ENCODE data around the gene CSF2. TPM values are rescaled to one million over a fixed set of nuclear protein-coding genes. Genes with fewer than 3 reads are reported as not detected.

The CSF2 gene
- total and polyA plus RNA-seq, 2 of the 13 experiments (the other 11 are each of a cell fraction or from before 2014, with no cell fraction given) = not detected

DNA sequence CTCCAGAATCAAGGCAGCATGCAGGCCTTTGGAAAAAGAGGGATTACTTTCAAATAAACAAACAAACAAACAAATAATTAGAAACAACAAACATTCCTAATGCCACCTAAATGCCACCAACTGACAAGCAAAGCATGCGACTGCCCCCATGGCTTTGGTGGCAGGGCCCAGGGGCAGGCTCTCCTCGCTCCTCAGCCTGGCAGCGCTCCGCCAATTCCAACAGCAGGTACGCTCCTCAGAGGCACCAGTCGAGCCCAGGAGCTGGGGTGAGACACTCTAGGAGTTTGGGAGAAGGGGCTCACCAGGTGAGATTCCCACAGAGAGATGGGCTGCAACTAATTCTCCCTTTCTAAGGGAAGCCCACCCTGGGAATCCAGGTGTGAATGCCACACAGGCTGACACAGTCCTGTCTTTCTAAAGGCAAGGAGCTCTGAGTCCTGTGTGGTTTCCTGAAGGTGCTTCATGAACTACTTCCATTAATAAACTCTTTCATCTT is 27.8 kb downstream of the CSF2 start:
- ATAC-seq (no peak), DNase-seq (ENCODE audit: low spot score) (no peak), FAIRE-seq (no peak)
- Histone ChIP-seq H3K9me3 (ENCODE audit: low read length) (no peaks in the 10 kb centered on the region), H3K4me2 (ENCODE audit: low read depth, low read length) (no peak overlapping the region), H3K79me2 (ENCODE audit: insufficient read depth, low read length) (no peaks in the 10 kb centered on the region), H3K4me1 (ENCODE audit: insufficient read depth, low read length) (peaks cover 8% of the 10 kb centered on the region; the same call in 1 of the 2 replicates), H3K27me3 (ENCODE audit: control insufficient read depth in 1 of 2, insufficient read depth in 2 of 2, low read length in 2 of 2) (no peaks in the 10 kb centered on the region; a peak in 1 of 5 replicates), H2AFZ (ENCODE audit: low read length) (no peak overlapping the region), H4K20me1 (ENCODE audit: insufficient read depth, low read length) (no peaks in the 10 kb centered on the region), H3K27ac (ENCODE audit: extremely low read length, insufficient read depth, low read length) (no peak overlapping the region), H3K4me3 (replicated peaks in 1 of 3; ENCODE audit: insufficient read depth in 1 of 3, low read depth in 2 of 3, low read length in 3 of 3) (no peak overlapping the region), H3K9ac (ENCODE audit: insufficient read depth, low read depth, low read length) (no peak overlapping the region), H3K36me3 (replicated peaks in 1 of 2; ENCODE audit: control insufficient read depth in 1 of 2, insufficient read depth in 2 of 2, low read length in 2 of 2) (no peaks in the 10 kb centered on the region)
- BruUV-seq (replicated peaks) = no TSS peak
- POLR2A ChIA-PET = no interaction called here
- intact Hi-C loops (cut with micrococcal nuclease; ENCODE audit: unreplicated experiment) = no loop called here
- in situ Hi-C loops (cut with HindIII; ENCODE audit: extremely low pct_ligation_motif_present, low pct_unique_long_range_greater_than_20kb) = no loop called here
- WGBS (ENCODE audit: low lambda C conversion rate) = 37% methylated on average over 3 of the region's 6 CpGs
- CTCF ChIA-PET (ENCODE audit: low intra/inter-chr PET ratio, low total read pairs) = no interaction called here
- TF ChIP-seq ZSCAN22 (CRISPR knock-in tag; IDR thresholded peaks at IDR 0.05) (no peak), ZNF720 (CRISPR knock-in tag; IDR thresholded peaks at IDR 0.05) (no peak), FIP1L1 (IDR thresholded peaks at IDR 0.05; ENCODE audit: borderline replicate concordance, insufficient read depth, low read depth, low read length) (no peak), RORA (CRISPR knock-in tag; IDR thresholded peaks at IDR 0.05) (no peak), JARID2 (CRISPR knock-in tag; IDR thresholded peaks at IDR 0.05; ENCODE audit: insufficient replicate concordance) (no peak)

DNA sequence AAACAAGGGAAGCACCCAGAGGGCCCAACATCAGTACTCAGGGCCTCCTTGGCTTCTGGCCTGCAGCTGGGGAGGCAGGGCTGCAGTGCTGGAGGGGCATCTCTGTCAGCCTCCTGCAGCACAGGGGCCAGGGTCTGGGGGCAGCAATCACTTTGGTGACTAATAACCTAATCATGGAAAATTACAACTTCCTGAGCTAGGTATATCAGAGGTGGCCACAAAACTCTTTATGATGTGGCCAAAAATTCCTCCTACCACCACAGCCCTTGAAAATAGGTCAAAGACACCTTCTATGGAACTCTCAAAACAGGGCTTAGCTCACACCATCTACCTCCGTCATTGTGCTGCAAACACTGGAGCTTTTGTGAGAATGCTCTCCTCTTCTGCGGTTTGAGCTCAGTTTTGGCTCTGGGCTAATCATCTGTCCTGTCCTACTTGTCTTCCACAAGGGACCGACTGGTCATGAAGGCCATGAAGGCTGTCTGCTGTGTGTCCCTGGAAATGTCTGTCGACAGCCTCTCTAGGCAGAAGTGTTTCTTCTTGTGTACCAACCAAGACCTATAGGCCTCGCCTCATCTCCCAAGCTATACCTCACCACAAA is 28.6 kb downstream of the CSF2 start:
- Histone ChIP-seq H3K4me2 (ENCODE audit: low read depth, low read length) (no peak overlapping the region), H3K4me1 (ENCODE audit: insufficient read depth, low read length) (peaks cover 8% of the 10 kb centered on the region; the same call in 1 of the 2 replicates), H3K9ac (ENCODE audit: insufficient read depth, low read depth, low read length) (no peak overlapping the region), H3K9me3 (ENCODE audit: low read length) (no peaks in the 10 kb centered on the region), H2AFZ (ENCODE audit: low read length) (no peak overlapping the region), H3K27ac (ENCODE audit: extremely low read length, insufficient read depth, low read length) (no peak overlapping the region), H3K36me3 (replicated peaks in 1 of 2; ENCODE audit: control insufficient read depth in 1 of 2, insufficient read depth in 2 of 2, low read length in 2 of 2) (no peaks in the 10 kb centered on the region), H4K20me1 (ENCODE audit: insufficient read depth, low read length) (no peaks in the 10 kb centered on the region), H3K79me2 (ENCODE audit: insufficient read depth, low read length) (no peaks in the 10 kb centered on the region), H3K4me3 (replicated peaks in 1 of 3; ENCODE audit: insufficient read depth in 1 of 3, low read depth in 2 of 3, low read length in 3 of 3) (no peak overlapping the region), H3K27me3 (ENCODE audit: control insufficient read depth in 1 of 2, insufficient read depth in 2 of 2, low read length in 2 of 2) (no peaks in the 10 kb centered on the region; a peak in 1 of 5 replicates)
- DNase-seq (ENCODE audit: low spot score) (no peak), ATAC-seq (peak; percentile 23; the same call in 2 of the 3 replicates), FAIRE-seq (no peak)
- BruUV-seq (replicated peaks) = no TSS peak
- POLR2A ChIA-PET = no interaction called here
- in situ Hi-C loops (cut with HindIII; ENCODE audit: extremely low pct_ligation_motif_present, low pct_unique_long_range_greater_than_20kb) (no loop called here), intact Hi-C loops (cut with micrococcal nuclease; ENCODE audit: unreplicated experiment) (no loop called here)
- TF ChIP-seq HNRNPL (IDR thresholded peaks at IDR 0.05; ENCODE audit: low read depth, low read length) (no peak), ZMYM3 (CRISPR knock-in tag; IDR thresholded peaks at IDR 0.05) (no peak)
- CTCF ChIA-PET (ENCODE audit: low intra/inter-chr PET ratio, low total read pairs) = no interaction called here
- 43% methylated on average over 2 of the region's 5 CpGs for WGBS (ENCODE audit: low lambda C conversion rate)
